Measurements from ENCODE around the gene ZNF746.
"Not testable (repeated sequence)": the region's sequence is repeated elsewhere in the genome, so short reads cannot be mapped to it uniquely, and the experiment has no call there.

ZNF746 gene

DNA sequence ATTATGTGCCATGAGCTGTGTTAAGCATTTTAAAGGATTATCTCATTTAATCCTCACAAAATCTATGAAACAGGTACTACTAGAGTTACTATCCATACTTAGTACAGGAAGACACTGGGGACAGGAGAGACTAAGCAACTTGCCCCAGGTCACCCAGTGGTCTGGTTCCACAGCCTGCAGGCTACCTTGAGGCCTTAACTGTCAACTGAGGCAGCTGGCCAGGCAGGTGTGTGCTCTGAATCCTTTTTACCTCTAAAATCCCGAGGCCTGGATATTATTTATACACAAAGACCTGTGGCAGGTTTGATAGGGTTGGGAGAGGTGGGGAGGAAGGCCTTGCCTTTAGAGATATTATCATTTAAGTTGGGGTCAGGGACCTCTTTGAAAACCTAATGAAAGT lies 39.8 kb downstream of the ZNF746 start:
- no peak for DNase-seq

DNA sequence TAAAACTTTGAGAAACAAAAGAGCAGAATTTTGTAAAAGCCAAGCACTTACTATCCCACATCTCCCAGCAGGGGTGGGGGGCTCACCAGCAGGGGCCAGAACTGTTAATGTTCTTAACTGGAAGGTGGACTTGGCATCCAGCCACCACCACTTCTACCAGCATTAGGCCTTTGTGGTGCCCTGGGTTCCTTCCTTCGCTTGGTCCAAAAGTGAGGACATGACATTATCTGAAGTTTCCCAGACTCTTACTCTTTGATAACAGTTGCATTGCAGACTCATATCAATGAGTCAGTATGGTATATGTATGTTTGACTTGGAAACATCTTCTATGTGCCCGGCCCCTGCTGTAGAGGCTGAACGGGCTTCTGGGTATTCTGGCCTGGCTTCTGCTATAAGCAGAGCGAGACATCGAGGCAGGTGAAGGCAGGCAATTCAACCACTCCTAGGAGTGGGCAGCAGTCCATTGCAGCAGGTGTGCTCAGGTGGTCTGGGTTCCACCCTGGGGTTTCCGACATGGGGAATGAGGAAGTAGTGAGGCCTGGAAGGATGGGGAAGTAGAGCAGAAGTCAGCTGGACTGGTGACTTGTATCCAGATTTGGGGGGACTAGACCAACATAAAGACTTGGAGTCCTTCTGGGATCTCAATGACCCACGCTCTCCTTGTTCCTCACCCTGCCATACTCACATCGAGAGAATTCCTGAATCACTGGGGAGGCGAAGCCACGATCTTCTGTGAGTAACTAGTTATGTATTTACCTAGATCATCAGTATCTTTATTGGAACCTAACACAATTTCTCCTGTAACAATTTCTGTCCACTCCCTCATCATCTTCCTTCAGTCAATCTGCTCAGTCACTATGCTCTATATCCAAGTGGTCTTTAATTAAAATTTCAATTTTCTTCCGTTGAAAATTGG lies 40.8 kb downstream of the ZNF746 start:
- DNase-seq, result no peak

DNA sequence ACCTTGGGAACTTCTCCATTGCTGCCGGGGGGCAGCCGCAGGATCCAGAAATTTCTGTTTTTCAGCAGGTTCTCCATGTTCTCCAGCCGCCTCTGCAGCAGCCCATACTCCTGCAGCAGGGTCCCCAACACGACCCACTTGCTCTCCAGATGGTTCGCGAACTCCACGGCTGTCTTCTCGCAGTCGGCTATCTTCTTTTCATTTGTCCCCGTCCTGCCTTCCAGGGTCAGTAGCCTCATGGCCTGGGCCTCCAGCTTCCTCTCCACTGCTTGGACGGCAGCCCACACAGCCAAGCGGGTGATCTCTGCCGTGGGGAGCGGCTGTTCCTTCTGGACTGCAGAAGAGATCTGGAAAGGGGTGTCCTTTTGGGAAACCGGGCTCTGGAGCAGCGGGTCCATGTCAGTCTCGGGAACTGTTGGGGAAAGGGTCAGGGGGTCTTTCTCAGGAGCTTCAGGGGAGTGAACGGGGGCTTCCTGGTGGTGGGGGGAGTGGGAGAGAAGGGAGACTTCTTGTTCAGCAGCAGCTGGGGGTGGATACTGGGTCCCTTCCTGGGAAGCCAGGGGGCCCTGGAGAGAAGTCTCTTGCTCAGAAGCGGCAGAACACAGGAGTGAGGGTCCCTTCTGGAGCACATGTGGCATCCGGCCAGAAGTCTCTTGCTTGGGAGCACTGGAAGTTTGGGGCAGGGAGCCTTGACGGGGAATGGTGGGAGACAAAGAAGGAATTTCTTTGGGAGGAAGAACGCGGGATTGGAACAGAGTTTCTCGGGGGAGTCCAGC lies 42.2 kb downstream of the ZNF746 start:
- no peak for DNase-seq

DNA sequence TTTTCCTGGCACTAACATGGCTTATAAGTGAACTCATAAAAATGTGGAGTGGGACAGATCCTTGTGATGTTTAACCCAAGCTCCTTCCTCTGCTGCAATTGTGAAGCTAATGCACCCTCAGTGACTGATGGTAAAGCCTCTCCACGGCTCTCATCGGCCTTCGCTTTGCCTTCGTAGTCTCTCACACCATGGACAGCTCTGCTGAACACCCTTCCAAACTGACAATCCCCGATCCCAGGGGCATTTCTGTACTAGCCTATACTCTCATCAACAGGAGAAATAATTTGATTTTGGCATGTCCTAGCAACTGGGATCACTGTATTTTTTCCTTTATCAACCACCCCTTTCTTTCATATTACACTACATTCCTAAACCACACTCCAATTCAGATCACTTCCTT lies 42.9 kb downstream of the ZNF746 start:
- no peak for DNase-seq

DNA sequence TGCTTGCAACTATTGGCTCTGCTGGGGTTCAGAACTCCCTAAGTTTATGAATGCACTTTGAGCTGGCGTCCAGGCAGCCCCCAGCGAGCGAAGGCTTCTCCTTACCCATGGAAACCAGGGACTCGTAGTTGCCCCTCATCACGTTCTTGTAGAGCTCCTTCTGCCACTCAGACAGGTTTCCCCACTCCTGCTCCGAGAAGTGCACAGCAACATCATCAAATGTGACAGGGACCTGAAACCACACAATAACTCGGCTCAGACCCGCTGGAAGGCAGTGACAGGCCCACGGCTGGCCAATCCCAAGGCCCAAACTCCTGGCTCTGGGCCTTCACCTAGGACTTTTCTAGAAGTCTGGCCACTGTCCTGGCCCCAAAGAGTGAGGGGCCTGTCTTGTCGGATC lies 43.6 kb downstream of the ZNF746 start:
- no peak for DNase-seq

DNA sequence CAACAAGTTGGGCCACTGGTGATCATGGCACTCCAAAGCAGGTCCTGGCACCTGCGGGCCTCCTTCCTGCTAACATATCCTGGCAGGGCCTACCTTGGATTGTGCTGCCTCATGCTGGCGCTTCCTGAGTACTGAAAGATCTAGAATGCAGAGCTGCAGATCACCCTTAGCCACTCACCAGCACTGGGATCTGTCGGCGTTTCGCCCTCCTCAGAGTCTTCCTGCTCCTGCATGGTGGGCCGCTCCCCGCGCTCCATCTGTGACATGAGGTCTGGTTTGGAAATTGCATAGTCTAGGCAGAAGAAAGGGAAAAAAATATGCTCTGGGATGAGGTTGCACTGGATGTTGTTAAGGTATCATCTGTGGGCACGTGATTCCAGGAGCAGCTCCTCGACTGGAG lies 46.8 kb downstream of the ZNF746 start:
- no peak for DNase-seq

DNA sequence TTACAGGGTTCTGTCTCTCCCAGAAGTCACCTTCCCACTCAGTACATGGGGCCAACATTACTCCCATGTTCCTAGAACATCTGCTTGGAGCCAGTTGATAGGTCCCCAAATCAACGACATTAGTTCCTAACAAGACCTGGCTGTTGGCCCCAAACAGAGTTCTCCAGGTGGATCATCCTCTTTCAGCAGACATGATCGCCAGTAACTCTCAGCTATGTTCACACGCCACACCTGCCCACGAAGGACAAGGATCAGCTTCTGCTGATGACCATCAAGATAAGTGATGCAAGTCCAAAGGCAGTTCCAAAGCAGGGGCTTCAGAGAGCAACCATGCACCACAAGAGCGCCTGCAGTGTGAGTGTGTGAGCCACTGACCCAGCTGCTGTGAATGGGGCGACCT lies 47.7 kb downstream of the ZNF746 start:
- DNase-seq, result no peak

DNA sequence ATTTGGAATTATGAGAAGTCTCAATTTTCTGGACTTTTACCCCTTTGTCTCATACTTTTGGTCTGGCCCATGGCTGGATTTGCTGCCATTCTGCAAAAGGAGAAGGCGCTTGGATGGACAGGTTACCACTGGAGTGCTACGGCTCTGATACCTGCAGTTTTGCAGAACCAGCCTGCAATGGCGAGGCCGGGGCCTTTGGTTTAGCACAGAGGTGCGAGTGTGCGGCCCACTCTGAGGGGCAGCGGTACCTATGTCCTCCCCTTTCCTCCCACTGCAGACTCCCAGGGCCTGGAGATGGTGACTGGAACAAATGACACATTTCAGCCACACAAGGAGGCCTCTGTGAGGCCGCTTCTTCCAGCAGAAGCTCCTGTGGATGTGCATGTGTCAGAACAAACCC lies 48.6 kb downstream of the ZNF746 start:
- no peak for DNase-seq

DNA sequence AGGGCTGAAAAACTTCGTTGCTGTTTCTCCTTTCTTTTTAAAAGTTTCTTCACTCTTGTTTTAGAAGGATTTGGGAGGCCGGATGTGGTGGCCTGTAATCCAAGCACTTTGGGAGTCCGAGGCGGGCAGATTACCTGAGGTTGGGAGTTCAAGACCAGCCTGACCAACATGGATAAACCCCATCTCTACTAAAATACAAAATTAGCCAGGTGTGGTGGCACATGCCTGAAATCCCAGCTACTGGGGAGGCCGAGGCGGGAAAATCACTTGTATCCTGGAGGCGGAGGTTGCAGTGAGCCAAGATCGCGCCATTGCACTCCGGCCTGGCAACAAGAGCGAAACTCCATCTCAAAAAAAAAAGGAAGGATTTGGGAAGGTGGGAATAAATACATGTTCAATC lies 51.6 kb downstream of the ZNF746 start:
- DNase-seq, result not testable (repeated sequence)

DNA sequence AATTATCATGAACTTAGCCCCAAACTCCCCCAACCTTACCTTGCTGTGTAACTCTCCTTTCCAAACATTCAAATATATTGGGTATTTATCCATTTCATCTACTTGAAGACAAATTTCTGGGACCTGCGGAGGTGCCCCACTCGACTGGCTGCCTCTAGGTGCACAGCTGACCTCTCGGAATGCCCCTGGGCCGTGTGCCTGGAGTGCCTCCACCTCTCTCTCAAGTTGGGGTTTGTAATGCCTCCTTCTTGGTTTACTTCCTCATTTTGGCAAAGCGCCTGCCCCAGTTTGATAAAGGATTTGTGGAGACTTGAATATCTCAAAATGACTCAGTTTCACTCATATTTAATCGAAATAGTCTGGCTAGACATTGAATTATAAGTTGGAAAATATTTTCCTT lies 53.3 kb downstream of the ZNF746 start:
- no peak for DNase-seq

DNA sequence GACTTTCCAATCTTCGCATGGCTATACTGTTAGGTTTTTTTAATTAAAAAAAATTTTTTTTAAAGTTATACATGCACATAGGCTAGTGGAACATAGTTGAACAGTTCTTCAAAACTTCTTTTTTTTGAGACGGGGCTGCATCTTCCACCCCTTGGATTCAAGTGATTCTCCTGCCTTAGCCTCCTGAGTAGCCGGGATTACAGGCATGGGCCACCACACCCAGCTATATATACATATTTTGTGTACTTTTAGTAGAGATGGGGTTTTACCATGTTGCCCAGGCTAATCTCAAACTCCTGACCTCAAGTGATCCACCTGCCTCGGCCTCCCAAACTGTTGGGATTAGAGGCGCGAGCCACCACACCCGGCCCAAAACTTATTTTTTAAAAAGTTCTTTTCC lies 54.1 kb downstream of the ZNF746 start:
- no peak for DNase-seq

DNA sequence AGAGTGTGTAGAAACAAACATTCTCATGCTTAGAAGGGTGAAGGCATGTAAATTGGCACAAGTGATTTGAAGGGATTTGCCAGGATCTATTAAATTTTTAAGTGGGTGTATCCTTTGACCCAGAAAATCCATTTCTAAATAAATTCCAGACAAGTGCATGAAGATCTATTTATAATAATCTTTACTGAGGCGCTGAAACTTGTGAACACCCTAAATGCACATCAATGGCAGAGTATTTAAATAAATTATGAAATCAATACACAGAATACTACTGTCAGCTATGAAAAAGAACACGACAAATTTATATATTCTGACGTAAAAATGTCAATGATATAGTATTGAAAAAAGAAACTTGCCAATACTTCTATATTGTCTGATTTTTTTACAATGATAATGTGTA lies 54.7 kb downstream of the ZNF746 start:
- DNase-seq, result no peak

DNA sequence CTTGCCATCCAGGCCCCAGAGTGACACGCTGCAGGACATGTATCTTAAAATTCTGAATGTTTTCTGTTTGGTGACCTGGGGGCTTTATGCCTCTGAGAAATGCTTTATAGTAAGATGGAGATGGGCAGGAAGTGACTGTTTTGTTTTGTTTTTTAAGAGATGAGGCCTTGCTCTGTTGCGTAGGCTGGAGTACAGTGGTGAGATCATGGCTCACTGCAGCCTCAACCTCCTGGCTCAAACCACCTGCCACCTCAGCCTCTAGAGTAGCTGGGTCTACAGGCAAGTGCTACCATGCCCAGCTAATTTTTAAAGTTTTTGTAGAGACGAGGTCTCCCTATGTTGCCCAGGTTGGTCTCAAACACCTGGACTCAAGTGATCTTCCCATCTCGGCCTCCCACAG lies 57.4 kb downstream of the ZNF746 start:
- no peak for DNase-seq

DNA sequence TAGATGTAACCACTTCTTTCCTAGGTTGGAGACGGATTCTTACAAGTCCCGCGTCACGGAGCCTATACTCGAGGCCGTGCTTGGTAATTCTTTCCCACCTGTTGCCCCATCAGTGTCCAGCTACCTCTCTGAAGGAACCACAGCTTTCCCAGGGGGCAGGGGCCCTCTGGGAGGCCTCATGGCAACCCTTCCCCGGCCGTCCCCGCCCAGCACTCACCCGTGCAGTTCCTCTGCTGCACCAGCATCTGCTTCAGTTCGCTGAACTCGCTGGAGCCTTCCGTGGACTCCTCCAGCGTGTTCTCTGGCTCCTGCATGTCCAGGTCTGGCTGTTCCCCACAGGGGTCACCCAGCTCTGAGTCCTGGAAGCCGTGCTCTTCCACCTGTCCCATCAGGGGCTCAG lies 61.3 kb downstream of the ZNF746 start:
- DNase-seq, result no peak

DNA sequence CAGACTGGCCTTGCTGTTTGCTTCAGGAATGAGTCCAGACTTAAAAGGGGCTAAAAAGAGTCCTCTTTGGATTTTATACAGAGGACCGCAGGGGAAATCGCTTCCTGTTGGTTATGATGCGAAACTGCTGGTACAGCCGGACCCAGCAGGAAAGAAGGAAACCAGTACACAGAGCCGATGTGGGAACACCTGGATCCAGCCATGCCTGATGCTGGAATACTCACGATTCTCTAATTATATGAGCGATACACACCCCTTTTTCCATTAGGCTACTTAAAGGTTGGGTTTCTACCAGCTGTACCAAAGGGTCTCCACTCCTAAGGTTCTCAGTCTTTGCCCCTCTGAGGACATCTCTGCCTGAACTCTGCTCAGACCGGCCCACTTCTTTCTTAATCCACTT lies 64.5 kb downstream of the ZNF746 start:
- no peak for DNase-seq

DNA sequence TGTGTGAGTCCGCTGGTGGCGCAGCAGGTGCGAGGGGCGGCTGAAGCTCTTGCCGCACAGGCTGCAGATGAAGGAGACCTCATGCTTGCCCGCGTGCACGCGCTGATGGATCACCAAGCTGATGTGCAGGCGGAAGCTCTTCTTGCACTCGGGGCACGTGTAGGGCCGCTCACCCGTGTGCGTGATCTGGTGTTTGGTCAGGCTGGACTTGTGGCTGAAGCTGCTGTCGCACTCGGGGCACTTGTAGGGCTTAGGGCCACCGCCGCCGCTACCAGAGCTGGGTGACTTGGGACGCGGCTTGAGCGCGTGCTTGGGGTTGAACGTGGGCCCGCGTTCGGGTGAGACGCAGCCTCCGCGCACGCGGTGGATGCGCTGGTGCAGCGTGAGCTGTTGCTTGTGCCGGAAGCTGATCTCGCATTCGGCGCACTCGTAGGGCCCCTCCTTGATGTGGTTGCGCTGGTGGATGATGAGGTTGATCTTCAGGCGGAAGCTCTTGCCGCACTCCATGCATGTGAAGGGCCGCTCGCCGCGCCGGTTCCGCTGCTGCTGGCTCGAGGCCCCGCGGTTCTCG lies 65.4 kb downstream of the ZNF746 start:
- no peak for DNase-seq

DNA sequence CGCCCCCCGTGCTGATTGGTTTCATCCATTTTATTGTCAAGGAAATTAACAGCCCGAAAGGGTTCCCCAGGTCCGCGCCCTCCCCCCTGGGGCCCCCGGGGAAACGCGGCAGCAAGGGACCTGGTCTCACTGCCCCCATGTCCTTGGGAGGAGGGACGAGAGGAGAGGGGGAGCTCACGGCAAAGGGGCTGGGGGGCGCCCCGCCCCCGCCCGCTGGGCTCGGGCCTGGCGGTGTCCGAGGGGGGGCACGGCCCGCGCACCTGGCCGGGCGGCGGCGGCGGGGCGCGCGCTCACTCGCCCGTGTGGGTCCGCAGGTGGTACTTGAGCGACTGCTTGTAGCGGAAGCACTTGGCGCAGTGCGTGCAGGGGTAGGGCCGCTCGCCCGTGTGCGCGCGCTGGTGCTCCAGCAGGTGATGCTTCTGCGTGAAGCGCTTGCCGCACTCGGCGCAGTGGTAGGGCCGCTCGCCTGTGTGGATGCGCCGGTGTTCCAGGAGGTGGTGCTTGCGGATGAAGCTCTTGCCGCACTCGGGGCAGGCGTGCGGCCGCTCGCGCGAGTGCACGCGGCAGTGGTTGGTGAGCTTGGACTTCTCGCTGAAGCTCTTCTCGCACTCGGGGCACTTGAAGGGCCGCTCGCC lies 66.0 kb downstream of the ZNF746 start:
- DNase-seq, result no peak

DNA sequence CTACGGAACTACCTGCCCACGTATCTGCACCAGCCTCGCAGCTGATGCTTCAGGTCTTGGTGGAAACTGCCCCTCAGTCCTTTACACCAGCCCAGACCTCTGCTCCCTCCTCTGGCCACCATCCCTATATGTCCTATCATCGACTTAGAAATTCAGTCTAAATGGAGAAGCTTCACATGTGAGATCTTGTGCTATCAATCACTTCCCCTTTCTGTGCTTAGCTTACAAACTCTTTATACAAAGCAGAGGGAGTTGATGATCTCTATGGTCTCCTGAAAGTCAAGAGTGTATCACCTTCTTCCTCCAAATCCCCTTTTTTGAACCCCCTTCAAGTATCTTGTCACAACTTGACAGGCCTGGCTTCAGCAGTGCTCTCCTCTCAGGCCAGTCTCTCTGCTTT lies 67.4 kb downstream of the ZNF746 start:
- no peak for DNase-seq

DNA sequence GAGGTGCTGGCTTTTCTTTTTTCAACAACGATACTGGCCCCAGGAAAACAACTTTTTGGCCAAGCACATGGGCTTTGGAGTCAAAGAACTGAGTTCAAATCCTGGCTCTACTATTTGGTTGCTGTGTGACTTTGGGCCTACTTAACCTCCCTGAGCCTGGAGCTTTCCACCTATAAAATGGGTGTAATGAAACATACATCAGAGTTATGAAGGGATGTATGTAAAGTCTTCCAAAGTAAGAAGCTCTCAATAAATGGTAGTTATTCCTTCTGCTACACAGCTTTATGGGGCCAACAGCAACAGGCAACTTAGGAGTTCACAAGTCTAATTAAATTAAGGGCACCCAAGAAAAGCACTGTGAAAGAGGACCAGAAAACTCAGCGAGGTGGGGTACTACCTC lies 69.7 kb downstream of the ZNF746 start:
- DNase-seq, result no peak

DNA sequence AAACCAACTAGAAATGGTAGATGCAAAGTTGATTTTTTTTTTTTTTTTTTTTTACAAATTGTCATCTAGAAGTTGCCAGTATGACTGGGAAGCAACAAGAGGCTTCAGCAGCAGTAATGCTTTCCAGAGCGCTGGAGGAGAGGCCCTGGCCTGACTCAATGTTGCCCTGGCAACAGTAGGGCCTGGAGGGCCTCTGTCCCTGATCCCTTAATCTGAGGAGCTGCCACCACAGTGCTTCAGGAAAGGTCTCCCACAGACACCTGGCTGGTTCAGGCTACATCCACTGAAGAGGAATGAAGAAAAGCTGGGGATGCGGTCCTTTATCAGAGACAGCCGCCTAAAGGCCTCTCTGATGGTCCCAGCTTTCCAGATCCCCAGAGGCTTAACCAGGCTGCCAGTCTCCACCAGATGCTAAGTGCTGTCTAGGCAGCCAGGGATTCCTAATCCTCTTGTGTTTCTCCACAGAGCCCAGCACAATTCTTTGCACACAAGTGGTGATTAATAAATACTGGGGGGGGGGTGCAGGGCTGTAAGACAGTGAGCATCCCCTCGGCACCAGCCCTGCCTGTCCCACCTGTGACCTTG lies 70.4 kb downstream of the ZNF746 start:
- DNase-seq, result no peak

DNA sequence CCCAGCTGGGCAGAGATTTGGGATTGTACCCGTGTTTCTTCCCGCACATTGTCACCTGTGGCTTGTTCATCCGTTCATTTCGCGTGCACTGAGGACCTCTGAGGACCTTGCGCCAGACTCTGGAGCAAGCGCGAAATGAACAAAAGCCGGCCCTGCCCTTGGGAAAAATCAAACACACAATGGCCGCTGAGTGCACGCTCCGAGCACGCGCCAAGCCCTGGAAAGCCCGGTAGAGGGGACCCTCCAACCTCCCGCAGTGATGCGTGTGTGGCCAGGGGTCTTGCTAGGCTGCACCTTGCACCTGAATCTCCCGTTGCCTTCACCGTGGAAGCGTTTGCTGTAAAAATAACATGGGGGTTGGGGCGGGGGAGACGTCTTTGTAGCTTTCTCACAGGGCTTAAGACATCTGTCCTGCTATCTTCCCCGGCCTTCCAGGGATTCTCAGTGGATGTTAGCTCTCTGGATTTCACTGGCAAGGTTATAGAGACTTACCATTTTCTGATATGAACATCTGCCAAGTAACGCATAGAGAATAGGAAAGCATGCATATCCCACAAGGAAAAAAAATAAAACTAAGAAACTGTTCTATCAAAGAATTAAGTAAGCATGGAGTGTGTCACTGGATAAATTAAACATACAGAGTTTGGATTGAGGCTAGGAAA lies 74.0 kb downstream of the ZNF746 start:
- DNase-seq, result no peak

DNA sequence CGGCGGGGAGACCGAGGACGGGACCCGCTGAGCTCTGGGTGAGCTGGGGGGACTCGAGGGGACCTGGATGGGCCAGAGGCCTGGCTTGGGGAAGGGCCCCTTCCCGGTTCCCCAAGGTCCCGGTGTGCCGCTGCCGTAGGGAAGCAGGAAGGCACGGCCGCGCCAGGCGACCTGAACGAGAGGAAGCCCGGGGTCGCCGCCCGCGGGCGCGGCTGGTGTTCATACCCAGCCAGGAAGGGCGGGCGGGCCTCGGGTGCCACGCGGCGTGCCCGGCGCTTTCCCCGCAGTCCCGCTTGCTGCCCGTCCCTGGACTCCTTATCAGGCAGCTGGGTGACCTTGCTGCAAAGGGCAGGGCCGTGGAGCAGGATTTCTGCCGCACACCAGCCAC lies 74.7 kb downstream of the ZNF746 start:
- peak; percentile 37 for DNase-seq

All from stimulated activated CD4-positive, alpha-beta T cell treated with anti-CD3 and anti-CD28 coated beads, Interleukin-4, amount 100 ng/mL, for 24 hours (primary cell).